Stimulated activated CD4-positive, alpha-beta T cell treated with anti-CD3 and anti-CD28 coated beads, Interleukin-1b, Interleukin-23, amount 100 ng/mL, for 48 hours (primary cell): Measurements from ENCODE around the gene PIP5K1C.

ENCODE experiments used
- DNase-seq: peaks from one replicate; pipeline ENCODE4 v3.0.0-alpha.2; 2020

The PIP5K1C gene

GRCh38 chr19:3700242-3701032 is at the start of gene PIP5K1C:
TSS of gene PIP5K1C (minus strand) at chr19:3700468. CDS start at chr19:3700390, 78 bp downstream.
- peak; percentile 90 for DNase-seq

GRCh38 chr19:3748965-3749364 is 48.7 kb upstream of the PIP5K1C start:
- no peak for DNase-seq

- no peak for DNase-seq
These were observed 46.2 kb upstream of the PIP5K1C start for GRCh38 chr19:3746371-3747056.

- no peak for DNase-seq
These were observed 45.2 kb upstream of the PIP5K1C start for GRCh38 chr19:3745363-3746045.

- no peak for DNase-seq
These were observed 43.2 kb upstream of the PIP5K1C start for GRCh38 chr19:3743486-3743885.

- no peak for DNase-seq
These were observed 40.2 kb upstream of the PIP5K1C start for GRCh38 chr19:3740431-3740830.

GRCh38 chr19:3738477-3739220 is 38.4 kb upstream of the PIP5K1C start:
- DNase-seq, result no peak

- no peak for DNase-seq
These were observed 37.4 kb upstream of the PIP5K1C start for GRCh38 chr19:3737487-3738205.

- no peak for DNase-seq
These were observed 35.9 kb upstream of the PIP5K1C start for GRCh38 chr19:3736106-3736724.

GRCh38 chr19:3734310-3734600 is 34.0 kb upstream of the PIP5K1C start:
- no peak for DNase-seq

GRCh38 chr19:3733549-3734309 is 33.5 kb upstream of the PIP5K1C start:
- DNase-seq, result no peak

- no peak for DNase-seq
These were observed 31.8 kb upstream of the PIP5K1C start for GRCh38 chr19:3732108-3732507.

- no peak for DNase-seq
These were observed 30.2 kb upstream of the PIP5K1C start for GRCh38 chr19:3730457-3730958.

- DNase-seq, result no peak
These were observed 25.5 kb upstream of the PIP5K1C start for GRCh38 chr19:3725640-3726310.

- DNase-seq, result no peak
These were observed 24.9 kb upstream of the PIP5K1C start for GRCh38 chr19:3725121-3725520.

- DNase-seq, result no peak
These were observed 23.6 kb upstream of the PIP5K1C start for GRCh38 chr19:3723883-3724282.

GRCh38 chr19:3723110-3723488 is 22.8 kb upstream of the PIP5K1C start:
- DNase-seq, result no peak

GRCh38 chr19:3722443-3723109 is 22.3 kb upstream of the PIP5K1C start:
- no peak for DNase-seq

- DNase-seq, result no peak
These were observed 21.7 kb upstream of the PIP5K1C start for GRCh38 chr19:3721887-3722442.
